T-helper 1 cell treated with Interleukin-12 subunit alpha and Interleukin-12 subunit beta and Interleukin-4 antibody, amounts not matched to agents 30 μg/mL and 1 μg/mL, for 36 hours (primary cell): ENCODE data around the gene ANGPTL2.

Experiments used
- H3K27ac Mint-ChIP-seq: one replicate; pipeline ENCODE4 v1.8.0; 2021; ENCODE audit warnings: mild to moderate bottlenecking, mixed read lengths
- H3K27me3 Mint-ChIP-seq: one replicate; pipeline ENCODE4 v1.8.0; 2021; ENCODE audit warnings: low read depth, mixed read lengths
- H3K36me3 Mint-ChIP-seq: one replicate; pipeline ENCODE4 v1.8.0; 2021; ENCODE audit warnings: low read depth, mixed read lengths
- H3K4me1 Mint-ChIP-seq: one replicate; pipeline ENCODE4 v1.8.0; 2021; ENCODE audit warnings: low read depth, mixed read lengths
- H3K4me3 Mint-ChIP-seq: one replicate; pipeline ENCODE4 v1.8.0; 2021; ENCODE audit warnings: mild to moderate bottlenecking, moderate library complexity, mixed read lengths
- H3K9me3 Mint-ChIP-seq: one replicate; pipeline ENCODE4 v1.8.0; 2021; ENCODE audit warnings: mixed read lengths

The ANGPTL2 gene

DNA sequence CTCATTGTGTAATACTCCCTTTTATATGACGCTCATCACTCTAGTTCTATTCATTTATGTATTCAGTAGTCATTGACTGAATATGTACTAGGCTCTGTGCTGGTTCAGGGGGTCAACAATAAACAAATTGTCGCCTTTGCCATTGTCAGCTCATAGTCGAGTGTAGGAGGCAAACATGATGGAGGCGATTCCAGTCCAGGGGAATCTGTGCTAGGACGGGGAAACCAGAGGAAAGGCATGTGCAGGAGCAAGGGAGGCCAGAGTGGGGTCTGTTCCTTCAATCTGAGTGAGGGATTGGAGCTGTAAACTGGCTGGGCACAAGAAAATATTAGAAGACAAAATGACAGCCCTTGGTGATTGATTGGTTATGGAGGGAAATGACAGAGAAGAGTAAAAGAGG lies 83.9 kb downstream of the ANGPTL2 start:
- H3K4me3 Mint-ChIP-seq = no peak overlapping the region
- H3K27ac Mint-ChIP-seq = no peak overlapping the region
- peaks cover 3% of the 10 kb centered on the region for H3K4me1 Mint-ChIP-seq
- H3K9me3 Mint-ChIP-seq = no peaks in the 10 kb centered on the region
- H3K36me3 Mint-ChIP-seq = no peaks in the 10 kb centered on the region
- peaks cover 8% of the 10 kb centered on the region for H3K27me3 Mint-ChIP-seq
